Measurements from ENCODE around the gene POTEH.
"Not testable (repeated sequence)": the region's sequence is repeated elsewhere in the genome, so short reads cannot be mapped to it uniquely, and the experiment has no call there.

The POTEH gene

DNA sequence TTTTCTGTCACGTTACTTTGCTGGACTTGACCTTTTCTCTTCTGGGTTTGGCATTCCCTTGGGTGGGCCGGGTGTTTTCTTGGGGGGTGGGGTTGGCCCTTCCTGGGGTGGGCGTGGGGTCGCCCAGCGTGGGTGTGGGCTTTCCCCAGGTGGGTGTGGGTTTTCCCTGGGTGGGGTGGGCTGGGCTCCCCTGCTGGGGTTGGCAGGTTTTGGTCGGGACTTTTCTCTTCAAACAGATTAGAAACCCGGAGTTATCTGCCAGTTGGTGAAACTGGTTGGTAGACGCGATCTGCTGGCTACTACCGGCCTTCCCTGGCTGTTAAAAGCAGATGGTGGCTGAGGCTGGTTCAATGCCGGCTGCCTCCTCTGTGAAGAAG lies at the start of gene POTEH:
POTEH (plus strand) TSS at position 278 of the 377 bp plus-strand sequence; CDS start at position 330, 52 bp downstream.
- not testable (repeated sequence) for DNase-seq (ENCODE audit: low read depth in 2 of 2)

DNA sequence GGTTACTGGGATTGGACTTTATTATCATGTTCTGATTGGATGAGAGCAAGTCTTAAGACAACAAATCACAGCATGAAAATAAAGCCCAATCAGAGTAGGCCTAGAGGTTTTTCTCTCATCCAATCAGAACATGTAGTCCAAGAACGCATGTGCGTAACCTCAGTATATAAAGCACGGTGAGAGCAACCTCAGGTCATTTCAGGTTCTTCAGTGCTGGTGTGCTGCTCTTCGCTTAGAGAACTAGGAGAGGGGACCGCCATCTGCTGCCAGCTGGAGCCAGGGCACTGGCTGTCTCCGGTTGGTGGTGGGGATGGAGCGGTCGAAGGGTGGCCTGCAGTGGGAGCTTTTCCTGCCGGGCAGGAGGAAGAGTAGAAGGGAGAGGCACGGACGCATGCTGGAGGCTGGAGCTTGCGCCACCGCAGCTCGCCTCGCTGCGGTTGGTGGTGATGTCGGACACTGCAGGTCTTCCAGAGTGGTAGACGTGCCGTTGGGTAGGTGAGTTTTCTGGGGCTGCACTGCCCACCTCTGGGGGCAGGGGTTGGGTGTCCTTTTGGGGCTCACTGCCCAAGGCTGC lies 47.5 kb upstream of the POTEH start:
- not testable (repeated sequence) for DNase-seq (ENCODE audit: low read depth in 2 of 2)

DNA sequence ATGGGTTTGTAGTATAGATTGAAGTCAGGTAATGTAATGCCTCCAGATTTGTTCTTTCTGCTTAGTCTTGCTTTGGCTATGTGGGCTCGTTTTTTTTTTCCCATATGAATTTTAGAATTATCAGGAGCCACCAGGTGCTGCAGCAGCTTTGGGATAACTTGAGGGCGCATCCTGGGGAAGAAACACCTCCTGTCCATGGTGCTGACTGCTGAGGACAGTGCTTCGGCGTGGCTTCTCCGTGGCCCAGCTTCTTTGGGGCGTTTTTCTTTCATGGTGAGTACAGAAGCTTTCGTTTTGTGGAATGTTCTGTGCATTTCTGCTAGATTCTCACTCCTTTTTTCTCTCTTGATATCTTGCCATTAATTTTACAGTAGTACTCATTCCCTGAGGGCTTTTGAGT lies 37.9 kb upstream of the POTEH start:
- not testable (repeated sequence) for DNase-seq (ENCODE audit: low read depth in 2 of 2)

DNA sequence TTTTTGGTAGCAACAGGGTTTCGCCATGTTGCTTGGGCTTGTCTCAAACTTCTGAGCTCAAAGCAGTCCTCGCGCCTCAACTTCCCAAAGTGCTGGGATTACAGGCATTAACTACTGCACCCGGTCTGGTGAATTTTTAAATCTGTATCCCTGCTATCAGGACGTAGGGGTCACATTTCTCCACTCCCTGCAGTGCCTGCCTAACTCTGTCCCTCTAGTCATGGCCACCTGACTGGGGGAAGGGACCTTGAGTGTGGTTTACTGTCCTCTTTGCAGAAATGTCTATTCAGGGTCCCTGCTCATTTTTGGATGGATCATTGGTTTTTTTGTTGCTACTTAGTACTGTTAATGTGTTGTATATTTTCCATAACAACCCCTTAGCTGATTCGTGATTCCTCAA lies 37.1 kb upstream of the POTEH start:
- not testable (repeated sequence) for DNase-seq (ENCODE audit: low read depth in 2 of 2)

DNA sequence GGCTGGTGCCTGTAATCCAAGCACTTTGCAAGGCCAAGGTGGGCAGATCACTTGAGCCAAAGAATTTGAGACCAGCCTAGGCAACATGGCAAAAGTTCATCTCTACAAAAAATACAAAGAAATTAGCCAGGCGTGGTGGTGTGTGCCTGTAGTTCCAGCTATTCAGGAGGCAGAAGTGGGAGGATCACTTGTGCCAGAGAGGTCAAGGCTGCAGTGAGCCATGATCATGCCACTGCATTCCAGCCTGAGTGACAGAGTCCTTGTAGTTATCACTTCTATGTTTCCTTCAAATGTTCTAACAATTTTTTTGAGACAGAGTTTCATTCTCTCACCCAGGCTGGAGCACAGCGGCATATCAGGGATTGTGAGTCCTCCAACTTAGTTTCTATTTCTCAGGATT lies 36.6 kb upstream of the POTEH start:
- not testable (repeated sequence) for DNase-seq (ENCODE audit: low read depth in 2 of 2)

DNA sequence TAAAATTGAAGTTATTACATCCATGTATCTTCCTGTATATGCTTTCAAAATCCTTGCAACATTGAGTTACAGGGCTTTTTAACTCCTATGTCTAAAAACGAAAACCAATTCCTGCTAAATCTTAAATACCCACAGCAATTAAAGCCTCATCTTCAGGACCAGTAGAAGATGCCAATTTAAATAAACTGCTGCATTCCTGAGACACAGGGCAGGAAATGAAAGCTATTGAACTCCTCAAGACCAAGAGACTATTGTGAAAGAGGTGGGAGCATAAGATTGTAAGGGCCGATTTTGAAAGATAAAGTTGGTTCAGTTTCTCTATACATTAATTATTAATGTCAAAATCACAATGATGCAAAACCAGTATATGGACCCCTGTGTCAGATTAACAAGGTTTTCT lies 28.7 kb upstream of the POTEH start:
- not testable (repeated sequence) for DNase-seq (ENCODE audit: low read depth in 2 of 2)

DNA sequence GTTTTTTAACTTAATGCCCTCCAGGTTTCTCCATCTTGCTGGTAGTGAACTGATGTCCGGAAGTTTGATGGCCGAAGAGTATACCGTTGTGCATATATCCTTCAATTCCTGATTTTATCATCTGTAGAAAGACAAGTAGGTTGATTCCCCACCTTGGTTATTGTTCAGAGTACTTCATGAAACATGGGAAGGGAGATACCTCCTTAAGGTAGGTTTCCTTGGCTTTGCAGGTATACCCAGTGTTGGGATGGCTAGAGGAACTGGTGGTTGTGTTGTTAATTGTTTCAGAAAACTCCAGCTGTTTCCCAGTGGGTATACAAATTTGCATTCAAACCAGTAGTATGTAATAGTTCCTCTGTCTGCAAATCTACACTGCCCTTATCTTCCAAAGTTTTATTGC lies 25.1 kb upstream of the POTEH start:
- DNase-seq (ENCODE audit: low read depth in 2 of 2): not testable (repeated sequence)

DNA sequence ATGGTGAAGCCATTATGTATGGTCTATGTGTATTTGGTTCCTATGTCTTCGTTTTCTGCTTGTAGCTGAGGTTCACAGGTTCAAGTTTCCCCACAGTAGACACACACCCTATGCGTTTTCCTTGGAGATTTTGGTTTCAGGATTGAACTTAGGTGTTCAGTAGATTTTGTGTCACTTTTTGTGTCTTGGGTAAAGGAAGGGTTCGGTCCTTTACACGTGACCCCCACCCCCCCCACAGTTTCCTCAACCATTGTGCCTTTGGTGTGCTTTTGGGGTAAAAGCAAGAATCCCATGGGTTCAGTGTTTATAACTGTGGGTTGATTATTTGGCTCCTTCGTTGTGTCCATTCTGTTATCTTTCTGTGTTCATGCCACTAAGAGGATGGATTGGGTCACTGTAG lies 24.3 kb upstream of the POTEH start:
- not testable (repeated sequence) for DNase-seq (ENCODE audit: low read depth in 2 of 2)

DNA sequence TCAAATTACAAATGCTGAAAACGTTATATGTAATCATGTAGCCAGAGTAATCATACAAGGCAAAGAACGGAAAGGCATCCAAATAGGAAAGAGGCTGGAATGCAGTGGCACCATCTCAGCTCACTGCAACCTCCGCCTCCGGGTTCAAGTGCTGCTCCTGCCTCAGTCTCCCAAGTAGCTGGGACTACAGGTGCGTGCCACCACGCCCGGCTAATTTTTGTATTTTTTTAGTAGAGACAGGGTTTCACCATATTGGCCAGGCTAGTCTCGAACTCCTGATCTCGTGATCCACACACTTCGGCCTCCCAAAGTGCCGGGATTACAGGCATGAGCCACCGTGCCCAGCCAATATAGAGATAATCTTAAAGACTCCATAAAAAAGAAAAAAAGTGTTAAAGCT lies 20.4 kb upstream of the POTEH start:
- not testable (repeated sequence) for DNase-seq (ENCODE audit: low read depth in 2 of 2)

DNA sequence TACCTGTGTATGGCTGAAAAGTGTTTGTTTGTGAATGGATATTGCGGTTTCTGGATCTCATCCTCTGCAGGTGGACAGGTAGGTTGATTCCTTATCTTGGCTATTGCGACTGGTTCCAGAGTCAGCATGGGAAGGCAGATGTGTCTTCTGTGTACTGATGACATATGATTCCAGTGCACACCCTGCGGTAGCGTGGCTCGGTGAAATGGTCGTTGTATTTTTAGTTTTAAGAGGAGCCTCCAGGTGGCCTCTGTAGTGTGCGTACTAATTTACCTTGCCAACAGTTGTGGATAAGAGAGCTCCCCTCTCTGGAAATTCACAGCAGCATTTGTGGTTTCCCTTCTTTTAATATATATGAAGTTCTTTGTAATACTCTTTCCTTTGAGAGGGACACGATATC lies 10.1 kb upstream of the POTEH start:
- not testable (repeated sequence) for DNase-seq (ENCODE audit: low read depth in 2 of 2)

DNA sequence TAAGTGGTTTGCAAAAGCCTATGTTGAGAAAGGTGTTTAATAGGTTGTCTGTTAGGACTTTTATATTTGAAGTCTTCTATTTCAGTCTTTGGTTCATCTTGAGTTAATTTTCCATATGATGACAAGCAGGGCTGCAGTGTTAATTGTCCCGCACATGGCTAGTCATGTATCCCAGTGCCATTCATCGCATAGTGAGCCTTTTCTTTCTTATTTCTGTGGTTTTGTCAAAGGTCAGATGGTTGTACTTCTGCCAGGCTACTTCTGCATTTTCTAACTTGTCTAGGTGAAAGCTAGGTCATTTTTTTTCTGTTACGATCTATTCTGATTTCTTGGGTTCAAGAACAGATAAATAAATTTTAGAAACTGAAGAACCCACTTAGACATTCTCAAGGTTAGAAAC lies 5.7 kb upstream of the POTEH start:
- not testable (repeated sequence) for DNase-seq (ENCODE audit: low read depth in 2 of 2)

DNA sequence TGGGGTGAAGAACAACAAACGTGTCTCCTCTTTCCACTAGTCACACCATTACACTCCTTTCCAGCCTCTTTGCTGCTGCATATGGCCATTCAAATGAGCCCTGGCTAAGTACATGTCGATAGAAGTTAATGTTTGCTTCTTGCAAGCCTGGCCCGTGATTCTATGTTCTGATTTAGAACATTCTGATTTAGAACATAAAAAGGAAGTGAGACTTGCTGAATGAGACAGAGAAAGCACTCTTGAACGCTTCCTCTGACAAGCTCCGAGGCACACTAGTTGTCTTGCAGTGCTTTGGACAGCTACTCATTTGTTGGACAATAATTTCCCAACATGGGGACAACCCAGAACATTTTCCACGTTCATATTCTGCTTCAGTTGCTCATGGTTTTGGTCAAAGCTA lies 5.1 kb upstream of the POTEH start:
- not testable (repeated sequence) for DNase-seq (ENCODE audit: low read depth in 2 of 2)

DNA sequence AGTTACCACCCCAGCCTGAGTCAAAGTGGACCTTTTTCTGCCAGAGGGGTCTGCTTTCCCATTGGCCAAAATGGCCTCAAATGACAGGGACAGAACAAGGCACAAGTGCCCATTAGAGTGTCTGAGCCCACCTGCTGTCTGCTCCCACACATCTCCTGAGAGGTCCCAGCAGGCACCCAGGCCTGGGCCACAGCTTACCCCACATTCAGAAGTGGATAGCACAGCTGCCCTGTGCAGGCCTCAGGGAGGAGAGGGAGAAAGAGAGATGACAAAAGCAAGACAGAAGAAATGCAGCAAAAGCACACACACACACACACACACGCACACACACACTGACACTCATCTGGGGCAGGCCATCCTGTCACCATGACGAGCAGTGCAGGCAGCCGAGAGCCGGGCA lies 4.2 kb upstream of the POTEH start:
- not testable (repeated sequence) for DNase-seq (ENCODE audit: low read depth in 2 of 2)

DNA sequence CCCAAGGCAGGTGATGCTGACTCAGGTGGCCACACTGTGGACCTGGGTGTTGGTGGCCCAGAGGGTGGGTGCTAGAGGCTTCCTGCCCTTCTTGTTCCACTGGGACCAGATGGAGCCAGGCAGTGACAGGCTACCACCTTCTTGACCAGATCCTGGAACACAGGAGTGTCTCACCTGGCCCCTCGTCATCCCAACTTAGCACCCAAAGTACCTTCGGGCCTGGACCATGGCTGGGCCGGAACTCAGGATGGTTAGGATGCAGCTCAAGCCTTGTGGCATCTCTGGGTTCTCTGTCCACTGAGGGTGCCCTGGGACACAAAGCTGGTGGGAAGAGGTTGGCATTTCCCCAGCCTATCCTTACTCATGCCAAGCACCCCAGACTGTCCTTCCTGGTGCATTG lies 2.7 kb upstream of the POTEH start:
- DNase-seq (ENCODE audit: low read depth in 2 of 2): not testable (repeated sequence)

DNA sequence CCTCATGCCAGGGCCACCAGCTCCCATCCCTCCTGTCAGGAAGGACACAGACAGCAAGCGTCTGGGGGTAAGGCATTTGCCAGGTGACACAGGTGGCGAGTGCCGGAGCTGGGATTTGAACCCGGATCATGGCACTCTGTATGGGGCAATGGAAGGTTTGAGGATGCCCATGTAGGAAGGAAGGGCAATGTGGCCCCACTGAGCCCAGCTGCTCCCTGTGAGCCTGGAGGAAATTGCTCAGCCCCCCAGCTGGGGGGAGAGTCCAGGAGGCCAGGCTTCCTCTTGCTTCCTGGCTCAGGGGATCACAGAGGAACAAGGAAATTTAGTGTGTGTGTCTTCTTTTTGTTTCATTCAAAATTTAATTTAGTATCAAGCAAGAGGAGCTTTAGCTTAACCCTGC lies 2.1 kb upstream of the POTEH start:
- not testable (repeated sequence) for DNase-seq (ENCODE audit: low read depth in 2 of 2)

DNA sequence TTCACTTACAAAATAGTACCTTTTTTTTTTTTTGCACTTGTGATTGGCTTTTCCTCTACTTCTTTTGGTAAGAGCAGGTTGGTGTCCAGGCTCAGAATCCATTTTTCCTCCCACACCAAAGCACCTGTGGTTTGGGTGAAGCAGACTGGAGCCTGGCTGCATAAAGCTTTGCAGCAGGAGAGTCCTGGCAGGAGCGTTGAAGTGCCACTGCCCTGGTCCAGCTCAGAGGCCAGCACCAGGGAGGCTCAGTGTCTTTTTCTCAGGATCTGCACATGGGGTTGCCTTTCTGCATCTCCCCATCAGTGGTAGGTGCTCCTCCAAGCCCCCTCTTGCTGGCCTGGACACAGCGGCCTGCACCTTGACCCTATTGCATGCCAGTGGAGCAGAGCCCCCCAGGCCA lies 1.7 kb upstream of the POTEH start:
- DNase-seq (ENCODE audit: low read depth in 2 of 2): not testable (repeated sequence)

DNA sequence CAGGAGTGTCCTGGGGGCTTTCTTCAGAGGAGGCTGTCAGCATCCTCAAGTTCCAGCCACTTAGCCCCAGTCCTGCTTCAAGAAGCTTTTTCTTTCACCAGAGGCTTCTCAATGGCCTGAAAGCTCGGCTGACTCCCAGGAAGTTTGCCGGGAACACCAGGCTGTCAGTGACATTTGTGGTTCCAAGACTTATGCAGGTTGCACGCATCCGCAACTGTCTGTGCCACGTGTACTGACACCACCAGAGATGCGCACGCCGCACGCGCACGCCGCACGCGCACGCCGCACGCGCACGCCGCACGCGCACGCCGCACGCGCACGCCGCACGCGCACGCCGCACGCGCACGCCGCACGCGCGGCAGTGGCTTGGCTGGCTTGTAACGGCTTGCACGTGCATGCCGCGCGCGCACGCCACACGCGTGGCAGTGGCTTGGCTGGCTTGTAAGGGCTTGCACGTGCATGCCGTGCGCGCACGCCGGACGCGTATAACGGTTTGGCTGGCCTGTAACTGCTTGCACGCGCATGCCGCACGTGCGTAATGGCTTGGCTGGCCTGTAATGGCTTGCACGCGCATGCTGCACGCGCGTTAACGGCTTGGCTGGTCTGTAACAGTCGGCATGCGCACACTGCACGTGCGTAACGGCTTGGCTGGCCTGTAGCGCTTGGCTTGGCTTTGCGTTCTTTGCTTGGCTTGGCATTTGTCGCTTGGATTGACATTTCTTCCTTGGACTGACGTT lies 646 bp upstream of the POTEH start:
- DNase-seq (ENCODE audit: low read depth in 2 of 2): not testable (repeated sequence)

DNA sequence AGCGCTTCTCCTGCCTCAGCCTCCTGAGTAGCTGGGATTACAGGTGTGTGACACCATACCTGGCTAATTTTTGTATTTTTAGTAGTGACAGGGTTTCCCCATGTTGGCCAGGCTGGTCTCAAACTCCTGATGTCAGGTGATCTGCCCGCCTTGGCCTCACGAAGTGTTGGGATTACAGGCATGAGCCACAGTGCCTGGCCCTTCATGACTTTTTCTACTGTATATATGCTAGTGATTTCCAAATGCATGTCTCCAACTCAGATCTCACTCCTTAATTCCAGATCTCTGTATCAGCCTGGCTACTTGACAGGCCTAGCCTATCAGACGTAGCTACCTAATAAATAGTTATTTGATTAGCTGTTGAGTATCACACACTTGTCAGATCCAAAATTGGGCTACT lies 23.8 kb downstream of the POTEH start:
- not testable (repeated sequence) for DNase-seq (ENCODE audit: low read depth in 2 of 2)

DNA sequence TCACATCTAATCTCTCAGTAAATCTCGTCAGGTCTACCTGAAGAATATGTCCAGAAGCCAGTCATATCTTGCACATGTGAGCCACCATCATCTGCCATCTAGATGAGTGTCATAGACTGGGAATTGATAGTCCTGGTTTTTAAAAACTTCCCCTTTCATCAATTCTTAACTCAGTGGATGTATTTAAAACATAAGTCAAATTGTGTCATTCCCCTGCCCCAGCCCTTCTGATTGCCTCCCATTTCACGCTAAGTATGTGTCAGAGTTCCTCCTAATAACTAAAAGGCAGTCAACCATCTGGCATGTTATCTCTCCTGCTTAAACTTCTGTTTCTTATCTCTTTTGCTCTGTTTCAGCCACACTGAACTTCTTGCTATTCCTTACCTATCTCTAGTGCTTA lies 24.3 kb downstream of the POTEH start:
- DNase-seq (ENCODE audit: low read depth in 2 of 2): not testable (repeated sequence)

DNA sequence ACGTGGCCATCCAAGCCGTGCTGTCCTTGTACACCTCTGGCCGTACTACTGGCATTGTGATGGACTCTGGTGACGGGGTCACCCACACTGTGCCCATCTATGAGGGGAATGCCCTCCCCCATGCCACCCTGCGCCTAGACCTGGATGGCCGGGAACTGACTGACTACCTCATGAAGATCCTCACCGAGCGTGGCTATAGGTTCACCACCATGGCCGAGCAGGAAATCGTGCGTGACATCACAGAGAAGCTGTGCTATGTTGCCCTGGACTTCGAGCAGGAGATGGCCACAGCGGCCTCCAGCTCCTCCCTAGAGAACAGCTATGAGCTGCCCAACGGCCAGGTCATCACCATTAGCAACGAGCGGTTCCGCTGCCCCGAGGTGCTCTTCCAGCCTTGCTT lies 32.1 kb downstream of the POTEH start:
- DNase-seq (ENCODE audit: low read depth in 2 of 2): not testable (repeated sequence)

DNA sequence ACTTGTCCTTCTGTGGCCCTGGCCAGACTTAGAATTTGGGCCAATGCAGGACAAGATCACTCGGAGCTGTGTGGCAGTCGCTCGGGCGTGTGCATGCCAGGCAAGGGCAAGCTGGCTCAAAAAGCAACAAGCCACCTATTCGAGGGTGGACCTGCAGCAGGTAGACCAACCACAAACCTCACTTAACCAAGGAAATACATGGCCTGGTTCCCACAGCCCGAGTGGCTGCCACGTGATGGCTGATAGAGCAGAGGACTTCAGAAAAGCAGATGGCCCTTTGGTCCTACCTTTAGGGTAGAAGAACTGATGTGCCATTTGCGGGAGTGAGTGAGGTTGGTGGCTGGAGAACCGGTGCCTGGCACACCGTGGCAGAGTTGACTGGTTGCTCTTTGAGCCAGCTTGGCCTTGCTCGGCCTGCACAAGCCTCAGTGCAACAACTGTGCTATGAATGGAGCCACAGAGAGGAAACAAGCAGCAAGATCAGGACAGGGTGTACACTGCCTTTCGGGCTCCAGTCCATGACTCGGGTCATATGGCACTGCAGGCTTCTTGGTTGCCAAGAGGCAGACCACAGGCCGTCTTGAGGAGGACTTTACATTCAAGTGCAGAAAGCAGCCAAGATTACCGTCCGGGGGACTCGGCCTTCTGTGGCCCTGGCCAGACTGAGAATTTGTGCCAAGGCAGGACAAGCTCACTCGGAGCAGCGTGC lies 39.5 kb downstream of the POTEH start:
- not testable (repeated sequence) for DNase-seq (ENCODE audit: low read depth in 2 of 2)

DNA sequence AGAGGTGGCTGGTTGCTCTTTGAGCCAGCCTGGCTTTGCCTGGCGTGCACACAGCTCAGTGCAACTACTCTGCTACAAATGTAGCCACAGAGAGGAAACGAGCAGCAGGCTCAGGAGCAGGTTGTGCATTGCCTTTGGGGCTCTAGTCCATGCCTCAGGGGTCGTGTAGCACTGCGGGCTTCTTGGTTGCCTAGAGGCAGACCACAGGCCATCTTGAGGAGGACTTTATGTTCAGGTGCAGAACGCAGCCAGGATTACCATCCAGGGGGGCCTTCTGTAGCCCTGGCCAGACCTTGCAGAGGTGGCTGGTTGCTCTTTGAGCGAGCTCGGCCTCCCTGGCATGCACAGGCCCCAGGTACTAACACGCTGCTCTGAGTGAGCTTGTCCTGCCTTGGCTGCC lies 41.2 kb downstream of the POTEH start:
- DNase-seq (ENCODE audit: low read depth in 2 of 2): not testable (repeated sequence)

DNA sequence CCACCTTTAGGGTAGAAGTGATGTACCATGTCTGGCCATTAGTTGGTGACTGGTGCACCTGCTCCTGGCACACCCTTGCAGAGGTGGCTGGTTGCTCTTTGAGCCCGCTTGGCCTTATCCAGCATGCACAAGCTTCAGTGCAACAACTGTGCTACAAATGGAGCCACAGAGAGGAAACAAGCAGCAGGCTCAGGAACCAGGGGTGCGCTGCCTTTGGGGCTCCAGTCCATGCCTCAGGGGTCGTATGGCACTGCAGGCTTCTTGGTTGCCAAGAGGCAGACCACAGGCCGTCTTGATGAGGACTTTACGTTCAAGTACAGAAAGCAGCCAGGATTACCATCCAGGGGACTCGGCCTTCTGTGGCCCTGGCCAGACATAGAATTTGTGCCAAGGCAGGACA lies 44.6 kb downstream of the POTEH start:
- DNase-seq (ENCODE audit: low read depth in 2 of 2): not testable (repeated sequence)
